NOMO-1 (cell line): ENCODE data around the gene IPO5.
"Not testable (repeated sequence)": the region's sequence is repeated elsewhere in the genome, so short reads cannot be mapped to it uniquely, and the experiment has no call there.

Experiments used
- DNase-seq, 2 experiments: peaks; one replicate each; lab custom pipeline; 2025; ENCODE audit not compliant: unreplicated experiment in 2 of 2; lab: John Stamatoyannopoulos, UW

The IPO5 gene

DNA sequence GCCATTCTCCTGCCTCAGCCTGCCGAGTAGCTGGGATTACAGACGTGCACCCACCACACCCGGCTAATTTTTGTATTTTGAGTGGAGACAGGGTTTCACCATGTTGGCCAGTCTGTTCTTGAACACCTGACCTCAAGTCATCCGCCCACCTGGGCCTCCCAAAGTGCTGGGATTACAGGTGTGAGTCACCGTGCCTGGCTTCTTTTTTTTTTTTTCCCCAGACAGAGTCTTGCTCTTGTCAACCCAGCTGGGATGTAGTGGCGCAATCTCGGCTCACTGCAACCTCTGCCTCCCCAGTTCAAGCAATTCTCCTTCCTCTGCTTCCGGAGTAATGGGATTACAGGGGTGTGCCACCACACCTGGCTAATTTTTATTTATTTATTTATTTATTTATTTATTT, 51.5 kb downstream of the IPO5 start:
- DNase-seq, result not testable (repeated sequence)

DNA sequence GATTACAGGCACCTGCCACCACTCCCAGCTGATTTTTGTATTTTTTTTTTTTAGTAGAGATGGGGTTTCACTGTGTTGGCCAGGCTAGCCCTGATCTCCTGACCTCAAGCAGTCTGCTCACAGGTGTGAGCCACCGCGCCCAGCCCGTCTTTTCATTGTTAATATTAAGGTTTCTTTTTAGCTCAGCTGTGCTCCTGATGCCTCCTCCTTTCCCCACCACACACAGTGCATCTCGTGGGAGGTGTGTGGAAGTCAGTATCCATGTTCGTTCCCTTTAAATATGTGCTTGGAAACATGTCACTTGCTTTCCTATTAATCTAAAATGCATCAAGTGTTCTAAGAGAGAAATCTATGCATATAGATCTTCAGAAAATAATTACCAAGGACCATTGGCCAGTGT, 53.5 kb downstream of the IPO5 start:
- DNase-seq, result no peak

DNA sequence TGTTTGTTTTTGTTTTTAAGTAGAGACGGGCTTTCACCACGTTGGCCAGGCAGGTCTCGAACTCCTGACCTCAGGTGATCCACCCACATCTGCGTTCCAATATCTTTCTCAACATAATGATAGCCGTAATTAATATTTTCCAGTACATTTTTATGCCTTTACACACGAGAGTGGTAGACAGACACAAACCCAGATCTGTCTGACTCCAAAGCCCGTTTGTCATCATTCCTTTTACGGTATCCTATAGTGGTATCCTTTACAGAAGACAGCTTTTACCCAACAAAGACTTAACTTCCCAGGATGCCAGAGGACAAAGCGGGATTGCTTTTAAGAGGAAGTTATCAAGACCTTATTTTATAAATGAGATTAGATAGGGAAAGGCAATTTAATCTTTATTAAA, 59.8 kb downstream of the IPO5 start:
- no peak for DNase-seq

DNA sequence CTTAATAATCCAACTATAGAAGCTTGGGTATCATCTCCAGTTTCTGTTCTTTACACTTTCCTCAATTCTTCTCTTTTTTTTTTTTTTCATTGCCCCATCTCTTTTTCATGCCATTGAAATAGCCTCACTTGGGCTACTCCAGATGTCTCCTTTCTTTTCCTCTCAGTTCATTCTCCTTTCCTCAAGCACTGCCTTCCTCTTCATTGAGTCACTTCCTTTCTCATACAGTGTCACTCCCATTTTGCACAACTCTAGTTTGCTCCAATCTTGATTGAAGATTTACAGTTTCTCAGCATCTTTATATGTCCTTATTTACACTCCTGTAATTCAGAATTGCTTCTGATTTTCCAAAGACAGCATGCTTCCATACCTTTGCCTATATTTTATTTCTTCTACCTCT, 61.3 kb downstream of the IPO5 start:
- no peak for DNase-seq

DNA sequence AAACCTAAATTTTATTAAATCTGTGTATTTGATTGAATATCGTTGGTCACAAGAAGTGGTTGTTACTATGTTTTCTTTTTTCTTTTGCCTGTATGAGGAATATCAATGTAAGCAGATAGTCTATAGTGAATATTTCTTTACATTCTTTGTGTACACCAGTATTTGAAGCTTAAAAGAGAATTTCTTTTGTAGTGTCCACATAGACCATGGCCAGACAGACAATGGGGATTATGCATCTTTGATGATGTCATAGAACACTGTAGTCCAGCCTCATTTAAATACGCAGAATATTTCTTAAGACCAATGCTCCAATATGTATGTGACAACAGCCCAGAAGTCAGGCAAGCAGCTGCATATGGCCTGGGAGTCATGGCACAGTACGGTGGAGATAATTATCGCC, 64.8 kb downstream of the IPO5 start:
- DNase-seq, result no peak

DNA sequence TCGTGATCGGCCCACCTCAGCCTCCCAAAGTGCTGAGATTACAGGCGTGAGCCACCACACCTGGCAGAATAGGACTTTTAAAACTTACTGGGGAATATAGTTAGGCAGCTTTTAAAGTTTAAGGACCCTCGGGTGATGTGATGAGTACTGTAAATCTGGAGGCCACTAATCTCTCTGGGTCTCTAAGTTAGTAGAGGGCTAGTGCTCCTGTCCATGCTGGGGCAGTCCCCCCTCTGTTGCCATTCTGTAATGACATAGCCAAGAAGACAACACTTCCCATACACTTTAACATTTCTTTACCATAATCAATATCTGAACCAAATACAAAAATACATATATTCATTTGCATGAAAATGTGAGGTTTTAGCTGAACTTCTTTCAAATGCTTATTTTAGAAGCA, 65.7 kb downstream of the IPO5 start:
- no peak for DNase-seq

DNA sequence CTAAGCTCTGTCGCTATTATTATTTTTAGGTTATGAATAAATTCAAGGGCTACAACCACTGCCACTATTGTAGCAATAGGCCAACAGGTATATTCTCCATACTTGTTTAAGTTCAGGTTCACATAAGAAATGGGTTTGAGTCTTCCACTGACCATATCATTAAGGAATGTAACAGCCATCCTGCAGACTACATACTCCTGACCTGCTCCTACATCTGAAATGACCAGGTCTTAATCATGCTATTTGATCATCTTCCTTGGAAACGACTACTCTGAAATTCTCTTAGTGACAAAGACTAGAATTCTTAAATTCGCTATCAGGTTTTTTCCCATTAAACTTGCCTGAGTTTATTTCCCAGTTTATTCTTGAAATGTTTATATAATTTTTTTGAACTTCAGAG, 66.8 kb downstream of the IPO5 start:
- DNase-seq, result no peak

DNA sequence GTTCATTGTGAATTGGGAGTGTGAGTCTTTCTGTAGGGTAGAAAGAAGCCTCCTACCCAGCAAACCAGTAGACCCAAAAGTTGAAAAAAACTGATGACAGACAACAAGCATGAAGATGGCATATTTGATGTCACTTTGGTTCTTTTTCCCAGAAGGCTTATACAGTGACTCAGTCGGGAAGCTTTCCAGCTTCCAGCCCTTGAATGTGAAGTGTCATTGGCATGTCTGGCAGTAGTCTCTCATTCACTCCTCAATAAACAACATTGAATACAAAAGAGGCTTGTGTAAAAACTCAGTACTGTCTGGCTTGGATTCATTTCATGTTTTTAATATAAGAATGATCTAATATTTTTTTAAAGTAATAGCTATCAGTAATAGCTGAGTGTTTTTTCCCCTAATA, 68.7 kb downstream of the IPO5 start:
- DNase-seq, result no peak

DNA sequence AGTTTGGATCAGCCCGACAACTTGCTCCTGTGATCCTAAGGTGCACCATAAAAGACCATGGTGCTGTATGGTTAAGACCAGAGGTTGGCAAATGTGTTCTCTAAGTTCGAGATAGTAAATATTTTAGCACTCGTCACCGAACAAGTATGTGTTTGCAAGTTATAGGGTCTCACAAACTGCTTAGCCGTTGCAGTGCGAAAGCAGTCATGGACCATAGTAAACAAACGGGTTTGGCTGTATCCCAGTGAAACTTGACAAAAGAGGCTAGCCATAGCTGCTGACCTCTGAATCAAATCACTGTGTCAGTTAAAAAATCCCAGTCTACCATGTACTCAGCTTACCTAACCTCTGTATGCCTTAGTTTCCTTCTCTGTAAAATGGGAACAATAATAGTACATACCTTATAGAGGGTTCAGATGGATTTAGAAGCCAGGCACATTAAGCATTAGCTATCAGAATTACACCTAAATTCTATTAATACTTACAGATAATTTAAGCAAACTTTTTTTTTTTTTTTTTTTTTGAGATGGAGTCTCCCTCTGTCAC, 72.1 kb downstream of the IPO5 start:
- DNase-seq, result no peak

DNA sequence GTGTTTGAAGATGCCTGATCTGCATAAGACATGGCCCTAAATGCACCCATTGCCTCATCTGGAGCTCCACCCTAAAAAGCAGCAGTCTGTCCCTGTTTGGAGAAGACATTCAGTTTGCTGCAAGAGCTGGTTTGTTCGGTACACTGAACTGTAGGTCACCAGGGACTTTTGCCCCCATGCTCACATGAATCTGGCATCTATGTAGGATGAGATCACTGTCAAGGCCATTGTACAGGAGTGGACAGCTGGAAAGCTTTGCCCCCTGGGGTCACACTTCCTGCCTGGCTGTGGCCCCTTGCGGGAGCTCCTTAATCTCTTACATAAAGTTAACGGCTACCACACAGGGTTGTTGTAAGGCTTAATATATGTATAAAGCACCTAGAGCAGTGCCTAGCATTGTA, 73.0 kb downstream of the IPO5 start:
- DNase-seq, result no peak

DNA sequence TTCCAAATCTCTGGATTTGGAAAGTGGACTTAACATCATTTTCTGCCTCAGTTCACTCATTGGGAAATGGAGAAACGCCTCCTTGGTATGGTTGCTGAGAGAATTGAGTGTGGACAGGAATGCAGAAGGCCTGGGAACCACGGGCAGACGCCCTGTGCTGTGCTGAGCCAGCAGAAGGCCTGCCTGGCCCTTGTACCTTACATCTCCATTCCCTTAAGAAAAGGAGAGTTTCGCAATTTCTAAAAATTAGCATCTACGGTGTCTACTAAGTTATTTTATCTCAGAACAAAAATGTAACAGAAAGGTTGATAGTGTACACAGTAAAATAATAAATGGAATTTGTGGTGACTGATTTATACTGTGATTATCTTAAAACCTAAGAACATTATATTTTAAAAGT, 78.7 kb downstream of the IPO5 start:
- DNase-seq, result no peak

DNA sequence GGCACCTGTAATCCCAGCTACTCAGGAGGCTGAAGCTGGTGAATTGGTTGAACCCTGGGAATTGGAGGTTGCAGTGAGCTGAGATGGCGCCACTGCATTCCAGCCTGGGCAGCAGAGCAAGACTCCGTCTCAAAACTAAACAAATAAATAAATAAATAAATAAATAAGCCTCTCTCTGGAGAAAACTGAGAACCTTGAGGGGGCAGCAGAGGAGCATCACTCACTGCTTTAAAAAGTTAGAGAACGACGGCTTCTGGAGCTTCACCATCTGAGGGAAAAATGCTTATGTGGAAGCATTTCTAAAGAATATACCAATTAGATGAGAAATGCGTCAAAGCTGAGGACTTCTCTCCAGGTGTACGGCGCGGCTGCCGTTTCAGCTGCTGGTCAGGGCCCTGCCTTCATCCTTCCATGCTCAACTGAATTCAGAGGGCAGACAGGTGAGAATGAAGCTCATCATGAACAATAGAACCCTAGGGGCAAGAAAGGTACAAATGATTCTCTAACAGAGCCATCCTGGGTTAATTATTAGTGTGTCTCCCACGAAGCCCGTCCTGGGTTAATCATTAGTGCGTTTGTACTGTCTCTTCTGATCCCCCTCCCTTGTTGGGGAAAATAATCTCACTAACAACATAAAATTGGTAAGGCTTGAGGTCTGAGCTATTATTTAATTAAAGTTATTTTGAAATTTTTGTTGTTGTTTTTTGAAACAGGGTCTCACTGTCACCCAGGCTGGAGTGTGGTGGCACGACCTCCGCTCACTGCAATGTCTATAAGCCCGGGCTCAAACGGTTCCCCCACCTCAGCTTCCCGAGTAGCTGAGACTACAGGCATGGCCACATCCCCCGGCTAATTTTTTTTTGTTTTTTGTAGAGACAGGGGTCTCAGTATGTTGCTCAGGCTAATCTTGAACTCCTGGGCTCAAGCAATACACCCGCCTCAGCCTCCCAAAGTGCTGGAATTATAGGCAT, 80.1 kb downstream of the IPO5 start:
- DNase-seq, result no peak

DNA sequence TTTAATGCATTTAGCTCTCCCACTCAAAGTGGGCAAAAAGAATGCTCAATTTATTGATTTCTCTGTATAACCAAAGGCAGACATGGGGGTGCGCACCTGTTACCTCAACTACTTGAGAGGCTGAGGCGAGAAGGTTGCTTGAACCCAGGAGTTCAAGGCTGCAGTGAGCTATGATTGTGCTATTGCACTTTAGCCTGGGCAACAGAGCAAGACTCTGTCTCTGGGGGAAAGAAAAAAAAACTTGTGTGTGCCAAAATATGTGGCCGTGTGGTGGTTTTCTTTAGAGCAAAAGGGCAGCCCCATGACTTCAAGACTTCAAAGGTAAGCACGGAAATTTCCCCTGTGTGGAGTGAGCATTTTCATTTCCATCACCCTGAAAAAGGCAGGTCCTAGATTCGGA, 81.9 kb downstream of the IPO5 start:
- no peak for DNase-seq

DNA sequence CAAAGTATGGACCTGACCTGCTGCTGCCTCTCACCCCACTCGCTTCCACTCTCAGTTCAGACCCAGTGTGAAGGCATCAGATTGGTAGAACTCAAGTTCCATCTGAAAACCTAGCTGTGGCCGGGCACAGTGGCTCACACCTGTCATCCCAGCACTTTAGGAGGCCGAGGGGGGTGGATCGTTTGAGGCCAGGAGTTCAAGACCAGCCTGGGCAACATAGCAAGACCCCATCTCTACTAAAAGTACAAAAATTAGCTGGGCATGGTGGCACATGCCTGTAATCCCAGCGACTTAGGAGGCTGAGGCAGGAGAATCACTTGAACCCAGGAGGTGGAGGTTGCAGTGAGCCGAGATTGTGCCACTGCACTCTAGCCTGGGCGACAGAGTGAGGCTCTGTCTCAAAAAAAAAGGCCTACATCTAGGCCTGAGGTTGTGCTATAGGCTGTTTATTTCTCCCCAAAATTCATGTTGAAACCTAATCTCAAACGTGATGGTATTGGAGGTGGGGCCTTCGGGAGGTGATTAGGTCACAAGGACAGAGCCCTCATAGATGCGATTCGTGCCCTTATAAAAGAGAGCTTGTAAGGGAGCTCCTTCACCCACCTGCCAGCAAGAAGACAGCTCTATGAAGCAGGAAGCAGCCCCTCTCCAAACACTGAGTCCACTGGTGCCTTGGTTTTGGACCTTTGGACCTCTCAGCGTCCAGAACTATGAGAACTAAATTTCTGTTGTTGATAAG, 83.3 kb downstream of the IPO5 start:
- DNase-seq, result not testable (repeated sequence)

DNA sequence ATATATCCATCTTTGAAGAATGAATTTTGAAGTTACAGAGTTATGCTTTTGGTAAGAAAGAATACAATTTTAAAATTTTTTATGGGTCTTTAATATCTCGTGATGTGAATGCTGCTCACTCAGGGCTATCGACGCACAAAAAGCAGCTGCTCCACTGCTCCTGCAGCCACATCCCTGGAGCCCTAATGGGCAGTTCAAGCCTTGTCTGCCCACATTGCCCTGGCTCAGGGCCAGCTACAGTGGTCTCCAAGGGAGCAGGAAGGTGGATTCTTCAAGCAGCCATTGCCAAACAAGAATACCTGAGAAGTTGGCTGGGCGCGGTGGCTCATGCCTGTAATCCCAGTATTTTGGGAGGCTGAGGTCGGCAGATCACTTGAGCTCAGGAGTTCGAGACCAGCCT, 85.8 kb downstream of the IPO5 start:
- DNase-seq, result no peak

DNA sequence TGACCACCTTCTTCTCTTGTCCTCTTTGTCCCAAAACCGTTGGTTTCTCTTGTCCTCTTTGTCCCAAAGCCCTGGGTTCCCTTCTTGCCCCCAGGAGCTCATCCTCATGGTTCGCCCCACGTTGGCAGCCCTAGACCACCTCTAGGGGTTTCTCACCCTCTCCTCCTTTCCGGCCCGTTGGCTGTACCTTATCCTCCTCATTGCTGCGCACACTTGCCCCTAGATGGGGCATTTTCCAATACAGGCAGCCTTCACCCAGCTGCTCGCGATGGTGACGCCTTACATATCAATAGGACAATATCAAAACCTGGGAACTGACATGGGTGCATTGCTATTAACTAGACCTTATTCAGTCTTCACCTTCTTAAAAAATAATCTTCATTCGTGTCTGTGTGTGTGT, 86.5 kb downstream of the IPO5 start:
- DNase-seq, result no peak

DNA sequence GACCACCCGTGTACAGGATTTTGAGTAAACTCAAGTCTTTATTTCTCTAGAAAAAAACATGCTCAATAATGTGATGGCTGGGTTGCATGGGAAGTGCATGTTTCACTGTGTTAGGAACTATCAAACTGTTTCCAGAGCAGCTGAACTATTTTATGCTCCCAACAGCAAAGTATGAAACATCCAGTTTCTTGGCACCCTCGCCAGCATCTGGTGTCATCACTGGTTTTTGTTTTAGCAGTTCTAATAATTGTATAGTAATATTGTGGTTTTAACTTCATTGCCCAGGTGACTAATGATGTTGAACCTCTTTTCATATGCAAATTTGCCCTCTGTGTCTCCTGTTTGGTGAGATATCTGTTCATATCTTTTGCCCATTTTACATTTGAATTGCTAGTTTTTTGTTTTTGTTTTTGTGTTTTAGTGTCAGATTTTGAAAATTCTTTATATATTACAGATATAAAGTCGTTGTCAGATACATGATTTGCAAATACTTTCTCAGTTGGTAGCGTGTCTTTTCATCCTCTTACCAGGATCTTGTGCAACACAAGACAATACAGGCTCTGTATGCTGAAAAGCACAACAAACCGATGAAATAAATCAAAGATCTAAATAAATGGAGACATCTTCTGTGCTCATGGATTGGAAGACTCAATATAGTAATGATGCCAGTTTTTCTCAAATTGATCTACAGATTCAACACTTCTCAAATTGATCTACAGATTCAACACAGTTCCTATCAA, 87.8 kb downstream of the IPO5 start:
- DNase-seq, result no peak

DNA sequence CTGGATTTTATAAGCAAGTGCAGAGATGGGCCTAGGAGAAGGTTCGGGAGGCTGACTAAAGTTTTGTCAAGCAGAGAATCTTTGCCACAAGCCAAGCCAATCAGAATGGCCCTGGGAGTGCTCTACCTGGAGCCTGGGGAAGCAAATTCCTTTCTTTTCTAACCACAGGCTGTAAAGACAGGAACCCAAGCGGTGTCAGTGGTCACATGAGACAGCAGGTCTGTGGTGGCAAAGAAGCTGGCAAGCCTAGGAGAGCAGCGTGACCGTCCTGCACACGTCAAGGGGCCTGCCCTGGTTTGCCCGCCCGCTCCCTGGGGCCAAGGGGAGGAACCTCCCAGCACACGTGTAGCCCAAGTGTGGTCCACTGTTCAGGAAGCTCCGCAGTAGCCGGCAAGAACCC, 90.8 kb downstream of the IPO5 start:
- no peak for DNase-seq

DNA sequence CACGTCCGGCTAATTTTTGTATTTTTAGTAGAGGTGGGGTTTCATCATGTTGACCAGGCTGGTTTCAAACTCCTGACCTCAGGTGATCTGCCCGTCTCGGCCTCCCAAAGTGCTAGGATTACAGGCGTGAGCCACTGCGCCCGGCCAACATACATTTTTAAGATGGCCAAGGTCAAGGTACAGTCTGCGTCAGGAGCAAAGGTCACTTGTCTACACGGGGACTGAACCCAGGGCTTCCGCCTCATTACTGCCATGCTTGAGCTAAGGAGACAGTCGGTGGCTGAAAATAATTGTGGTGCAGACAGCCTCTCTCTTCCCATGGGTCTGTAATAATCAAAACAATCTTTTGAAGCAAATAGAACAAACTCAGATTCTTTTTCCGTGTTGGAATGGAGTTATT, 94.3 kb downstream of the IPO5 start:
- not testable (repeated sequence) for DNase-seq

DNA sequence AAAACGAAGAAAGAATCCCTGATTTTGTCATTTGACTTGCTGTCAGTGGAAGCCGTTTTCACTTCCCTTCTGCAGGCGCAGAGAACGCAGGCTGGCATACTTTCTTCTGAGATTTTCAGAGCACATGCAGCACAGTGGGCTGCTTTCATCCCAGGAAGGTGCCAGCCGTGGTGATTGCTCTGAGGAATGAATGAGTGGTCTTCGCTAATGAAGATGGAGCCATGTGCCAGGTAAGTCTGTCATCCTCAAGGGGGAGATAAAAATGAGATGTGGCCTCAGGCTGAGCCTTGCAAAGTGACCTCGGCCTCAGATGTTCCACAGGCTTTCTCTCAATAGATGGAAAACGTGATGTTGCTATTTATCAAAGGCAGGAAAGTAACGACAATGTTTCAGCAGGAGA, 94.8 kb downstream of the IPO5 start:
- DNase-seq, result no peak

DNA sequence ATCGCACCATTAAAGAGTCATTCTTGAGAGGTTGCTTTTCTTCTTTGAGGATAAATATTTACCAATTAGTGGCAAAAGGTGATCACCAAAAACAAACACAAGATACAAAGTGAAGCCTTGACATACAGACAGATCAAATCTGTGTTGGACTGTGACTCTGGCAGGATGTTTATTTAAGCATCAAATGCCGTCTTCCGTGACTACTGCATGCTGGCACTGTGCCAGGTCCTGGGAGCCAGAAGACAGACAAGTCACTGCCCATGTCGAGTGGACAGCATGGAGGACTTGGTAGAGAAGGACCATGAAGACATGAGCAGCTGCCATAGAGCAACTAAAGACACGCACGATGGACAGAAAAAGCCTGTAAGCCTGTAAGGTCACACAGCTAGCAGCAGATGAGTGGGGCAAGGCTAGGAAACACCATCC, 96.6 kb downstream of the IPO5 start:
- no peak for DNase-seq
